GM12878 (cell line): ENCODE measurements around the gene SPEG. TPM values are rescaled to one million over a fixed set of nuclear protein-coding genes. Genes with fewer than 3 reads are reported as not detected.

Experiments used
- CBX3 ChIP-seq: fragments of 200-600 bp; sonication (generic); IDR thresholded peaks from 2 replicates; pipeline ENCODE4 v1.6.1; 2016; ENCODE audit warnings: low read depth, borderline replicate concordance
- EP300 ChIP-seq, 2 experiments: fragments of 150-350 bp in 1 of 2; IDR thresholded peaks; 2 replicates each; pipeline ENCODE4 v1.6.1; 2011 to 2012; ENCODE audit warnings: low read depth in 2 of 2, low read length in 2 of 2, borderline replicate concordance in 1 of 2, improper control_type of control experiment in 1 of 2, inconsistent platforms in 1 of 2; ENCODE audit not compliant: control insufficient read depth in 1 of 2
- IRF5 ChIP-seq: fragments of 450-650 bp; IDR thresholded peaks from 2 replicates; pipeline ENCODE4 v1.6.1; 2017; ENCODE audit warnings: borderline replicate concordance
- NFIC ChIP-seq: IDR thresholded peaks from 2 replicates; pipeline ENCODE4 v1.6.1; 2012; ENCODE audit warnings: low read depth, mild to moderate bottlenecking, inconsistent platforms, low read length, moderate library complexity
- NKRF ChIP-seq: fragments of 450-650 bp; conservative IDR thresholded peaks from 2 replicates; pipeline ENCODE4 v1.6.1; 2017; ENCODE audit warnings: mild to moderate bottlenecking, moderate library complexity
- RFX5 ChIP-seq: IDR thresholded peaks from 2 replicates; pipeline ENCODE4 v1.6.1; 2011; ENCODE audit warnings: low read depth, low read length, improper control_type of control experiment
- polyA plus RNA-seq, 11 experiments: library from polyadenylated mRNA; depleted of rRNA in 4 of 11; unstranded in 6 of 11; stranded (reverse) in 5 of 11; fragments of >200 nt; fragmentation: Nextera tagmentation in 4 of 11; fragmentation: Illumina TruSeq in 1 of 11; extraction: Ambion mirVana in 4 of 11; extraction: Trizol in 1 of 11; gene quantifications; 1 replicate in 1 of 11; 2 replicates in 10 of 11; pipeline versions ENCODE4 v1.2.1 to v1.2.3, GENCODE V29; 2011 to 2016; ENCODE audit warnings: inconsistent platforms in 2 of 11, missing spikeins in 2 of 11, low read depth in 1 of 11
- total RNA-seq, 4 experiments: library from RNA; depleted of rRNA in 3 of 4; stranded (reverse); fragments of >200 nt in 3 of 4; fragmentation: Illumina TruSeq in 1 of 4; extraction: Trizol in 1 of 4; gene quantifications; 2 replicates each; pipeline versions ENCODE4 v1.2.1 to v1.2.3, GENCODE V29; 2013 to 2021

SPEG gene
- total and polyA plus RNA-seq, 10 of the 15 experiments (the other 5 are each of a cell fraction or from before 2014, with no cell fraction given) = 0.03 to 0.28 TPM; not detected in 8

GRCh38 chr2:219401606-219402005 is 33.0 kb upstream of the SPEG start (continued):
- TF ChIP-seq IRF5 = no peak
- TF ChIP-seq NFIC = no peak
- no peak for TF ChIP-seq CBX3
- no peak for TF ChIP-seq EP300 (IDR thresholded peaks at IDR 0.05; ENCODE audit: borderline replicate concordance in 1 of 2, control insufficient read depth in 1 of 2, low read depth in 2 of 2, low read length in 2 of 2)
- no peak for TF ChIP-seq NKRF
- no peak for TF ChIP-seq RFX5
- TF ChIP-seq, all 136 proteins: peak for 0
